BJ (cell line): ENCODE measurements around the gene ZC3H8. TPM values are rescaled to one million over a fixed set of nuclear protein-coding genes. Genes with fewer than 3 reads are reported as not detected.

Experiments used
- CTCF ChIA-PET: fragments of 350-600 bp; formaldehyde crosslinking; extraction: SDS; loops from one replicate; lab custom pipeline; 2021; ENCODE audit warnings: antibody characterized with exemption, inconsistent platforms; lab: Yijun Ruan, JAX
- POLR2A ChIA-PET: fragments of 300-600 bp; sonication (Branson Sonifier 250); formaldehyde crosslinking; extraction: SDS; loops from one replicate; lab custom pipeline; 2021; ENCODE audit warnings: antibody characterized with exemption; lab: Charles Lee
- DNase-seq: peaks from one replicate; pipeline ENCODE4 v3.0.0-alpha.2; 2011; ENCODE audit warnings: low read depth
- H3K27me3 ChIP-seq: 2 replicates; pipeline ENCODE4 v1.6.0; 2011; ENCODE audit warnings: low read length; ENCODE audit not compliant: control insufficient read depth, insufficient read depth
- H3K36me3 ChIP-seq: 2 replicates; pipeline ENCODE4 v1.5.1; 2011; ENCODE audit warnings: low read length; ENCODE audit not compliant: control insufficient read depth, insufficient read depth
- H3K4me3 ChIP-seq: 2 replicates; pipeline ENCODE4 v1.5.1; 2011; ENCODE audit warnings: low read depth, mild to moderate bottlenecking, control low read depth, low read length
- CTCF ChIP-seq: IDR thresholded peaks from 2 replicates; pipeline ENCODE4 v1.5.1; 2011; ENCODE audit warnings: low read depth, mild to moderate bottlenecking, control low read depth, inconsistent platforms, low read length, moderate library complexity; ENCODE audit not compliant: insufficient read depth
- polyA plus RNA-seq: library from polyadenylated mRNA; depleted of rRNA; stranded (reverse); fragments of >200 nt; gene quantifications from 2 replicates; pipeline ENCODE4 v1.2.3, GENCODE V29; 2011

The ZC3H8 gene
- polyA plus RNA-seq, 1 experiment: 0.99 TPM

GRCh38 chr2:112184121-112184520, 70.7 kb downstream of the ZC3H8 start:
- no peak for DNase-seq
- CTCF ChIA-PET: interaction anchor here (1.2 kb wide), 1 partner anchor 10 kb away, joined by 4 read pairs; no protein-coding TSS in a partner anchor
- Histone ChIP-seq H3K27me3 (no peaks in the 10 kb centered on the region), H3K4me3 (no peak overlapping the region), H3K36me3 (no peaks in the 10 kb centered on the region)
- no peak for TF ChIP-seq CTCF
- POLR2A ChIA-PET: no interaction called here

GRCh38 chr2:112183327-112184025, 71.4 kb downstream of the ZC3H8 start:
- Histone ChIP-seq H3K4me3 (no peak overlapping the region), H3K36me3 (no peaks in the 10 kb centered on the region), H3K27me3 (no peaks in the 10 kb centered on the region)
- no peak for DNase-seq
- CTCF ChIA-PET: interaction anchor here (1.2 kb wide), 1 partner anchor 10 kb away, joined by 4 read pairs; no protein-coding TSS in a partner anchor
- no peak for TF ChIP-seq CTCF
- POLR2A ChIA-PET: no interaction called here

GRCh38 chr2:112182581-112183034, 72.2 kb downstream of the ZC3H8 start:
- no peak for DNase-seq
- ChIA-PET CTCF (no interaction called here), POLR2A (no interaction called here)
- no peaks in the 10 kb centered on the region for H3K36me3 ChIP-seq
- TF ChIP-seq CTCF: no peak
- H3K4me3 ChIP-seq: no peak overlapping the region
- no peaks in the 10 kb centered on the region for H3K27me3 ChIP-seq

- ChIA-PET CTCF (interaction anchor here (1.0 kb wide), 1 partner anchor 16 kb away, joined by 3 read pairs; no protein-coding TSS in a partner anchor), POLR2A (no interaction called here)
- H3K4me3 ChIP-seq: no peak overlapping the region
- no peak for DNase-seq
- TF ChIP-seq CTCF: no peak
- no peaks in the 10 kb centered on the region for H3K27me3 ChIP-seq
- no peaks in the 10 kb centered on the region for H3K36me3 ChIP-seq
Measured at GRCh38 chr2:112181571-112182290, 73.1 kb downstream of the ZC3H8 start.

- POLR2A ChIA-PET: no interaction called here
Measured at GRCh38 chr2:112175958-112176573, 78.8 kb downstream of the ZC3H8 start.

More at GRCh38 chr2:112175958-112176573, 78.8 kb downstream of the ZC3H8 start:
- no peak for DNase-seq
- no peaks in the 10 kb centered on the region for H3K36me3 ChIP-seq
- no peaks in the 10 kb centered on the region for H3K27me3 ChIP-seq
- TF ChIP-seq CTCF: no peak
- CTCF ChIA-PET: interaction anchor here (0.8 to 1.8 kb wide), 2 partner anchors 11 to 20 kb away, joined by 3 to 4 read pairs; no protein-coding TSS in a partner anchor
- H3K4me3 ChIP-seq: no peak overlapping the region
